ENCODE measurements around the gene FAM171A1.

- TF ChIP-seq POLR2AphosphoS5 (IDR thresholded peaks at IDR 0.05; ENCODE audit: low read depth, low read length) (no peak), SPI1 (IDR thresholded peaks at IDR 0.05; ENCODE audit: low read depth, low read length) (no peak), POLR2A (IDR thresholded peaks at IDR 0.05; ENCODE audit: low read depth, low read length) (no peak), TAF1 (IDR thresholded peaks at IDR 0.05; ENCODE audit: low read depth, low read length) (no peak)
Measured at GRCh38 chr10:15374566-15374965, 3.5 kb upstream of the FAM171A1 start.

All from GM12891 (cell line).